IMR-90 (cell line): ENCODE results near the gene MORC2. TPM values are rescaled to one million over a fixed set of nuclear protein-coding genes. Genes with fewer than 3 reads are reported as not detected.

Experiments used
- ATAC-seq: fragments of 200-7000 bp; cut with Tn5 transposase; 2 replicates; pipeline ENCODE4 v1.9.1; 2020; ENCODE audit warnings: low read depth, mild to moderate bottlenecking, moderate library complexity
- BruUV-seq: library from RNA; stranded (reverse); fragments of 400-500 nt; replicated peaks from 2 replicates; lab custom pipeline; 2021; lab: Mats Ljungman, UMichigan
- CTCF ChIA-PET: fragments of 300-600 bp; formaldehyde crosslinking; extraction: SDS; loops from one replicate; lab custom pipeline; 2021; ENCODE audit warnings: antibody characterized with exemption; lab: Yijun Ruan, JAX
- POLR2A ChIA-PET: fragments of 300-600 bp; sonication (Branson Sonifier 250); formaldehyde crosslinking; loops from one replicate; lab custom pipeline; 2022; ENCODE audit warnings: antibody characterized with exemption; ENCODE audit not compliant: unreplicated experiment; lab: Charles Lee
- DNase-seq: peaks from one replicate; pipeline ENCODE4 v3.0.0; 2013
- H2AFZ ChIP-seq: replicated peaks from 2 replicates; pipeline ENCODE3; 2013; ENCODE audit warnings: low read length, mild to moderate bottlenecking; ENCODE audit not compliant: poor library complexity
- H2AK5ac ChIP-seq: 2 replicates; pipeline ENCODE4 v1.6.1; 2013; ENCODE audit warnings: low read depth, low read length, inconsistent platforms
- H2AK9ac ChIP-seq: replicated peaks from 2 replicates; pipeline ENCODE3; 2013; ENCODE audit warnings: mild to moderate bottlenecking, low read depth, low read length, moderate library complexity; ENCODE audit not compliant: poor library complexity
- H2BK120ac ChIP-seq: 2 replicates; pipeline ENCODE4 v1.6.1; 2013; ENCODE audit warnings: low read depth, low read length, inconsistent platforms
- H2BK15ac ChIP-seq: 3 replicates; pipeline ENCODE4 v1.6.1; 2013; ENCODE audit warnings: low read depth, low read length, inconsistent platforms
- H2BK20ac ChIP-seq: 2 replicates; pipeline ENCODE4 v1.6.1; 2013; ENCODE audit warnings: low read depth, mild to moderate bottlenecking, inconsistent platforms, low read length, moderate library complexity
- H2BK5ac ChIP-seq: 2 replicates; pipeline ENCODE4 v1.6.1; 2013; ENCODE audit warnings: mild to moderate bottlenecking, low read depth, low read length, inconsistent platforms; ENCODE audit not compliant: poor library complexity, severe bottlenecking
- H3K14ac ChIP-seq: replicated peaks from 2 replicates; pipeline ENCODE4 v1.6.1; 2013; ENCODE audit warnings: low read depth, low read length, inconsistent platforms
- H3K18ac ChIP-seq: 2 replicates; pipeline ENCODE4 v1.6.1; 2013; ENCODE audit warnings: low read depth, low read length, control low read depth
- H3K23ac ChIP-seq: 2 replicates; pipeline ENCODE4 v1.6.1; 2013; ENCODE audit warnings: low read depth, low read length, inconsistent platforms
- H3K27ac ChIP-seq: 2 replicates; pipeline ENCODE4 v1.5.1; 2013; ENCODE audit warnings: mild to moderate bottlenecking, control low read depth, low read length; ENCODE audit not compliant: insufficient read depth
- H3K27me3 ChIP-seq: 2 replicates; pipeline ENCODE4 v1.6.1; 2013; ENCODE audit warnings: low read length; ENCODE audit not compliant: control insufficient read depth, insufficient read depth
- H3K36me3 ChIP-seq: 2 replicates; pipeline ENCODE4 v1.6.1; 2013; ENCODE audit warnings: low read length, mixed read lengths; ENCODE audit not compliant: control insufficient read depth, insufficient read depth
- H3K4ac ChIP-seq: 2 replicates; pipeline ENCODE4 v1.6.1; 2013; ENCODE audit warnings: low read depth, low read length, inconsistent platforms
- H3K4me1 ChIP-seq: 2 replicates; pipeline ENCODE4 v1.6.1; 2013; ENCODE audit warnings: low read length, mixed read lengths; ENCODE audit not compliant: control insufficient read depth, insufficient read depth
- H3K4me2 ChIP-seq: 2 replicates; pipeline ENCODE4 v1.6.1; 2013; ENCODE audit warnings: low read depth, mild to moderate bottlenecking, control low read depth, low read length, moderate library complexity
- H3K4me3 ChIP-seq: 2 replicates; pipeline ENCODE4 v1.5.1; 2013; ENCODE audit warnings: low read depth, mild to moderate bottlenecking, control low read depth, low read length, moderate library complexity; ENCODE audit not compliant: insufficient read depth
- H3K56ac ChIP-seq: 2 replicates; pipeline ENCODE4 v1.6.1; 2013; ENCODE audit warnings: low read length, inconsistent platforms; ENCODE audit not compliant: insufficient read depth; ENCODE audit errors: extremely low read depth
- H3K79me1 ChIP-seq, 2 experiments: 2 replicates each; pipeline ENCODE4 v1.6.1; 2013; ENCODE audit warnings: low read length in 2 of 2, inconsistent platforms in 1 of 2, low read depth in 1 of 2
- H3K9ac ChIP-seq: 2 replicates; pipeline ENCODE4 v1.6.1; 2013; ENCODE audit warnings: low read depth, low read length, control low read depth
- H3K9me1 ChIP-seq: 2 replicates; pipeline ENCODE4 v1.6.1; 2013; ENCODE audit warnings: low read length, inconsistent platforms; ENCODE audit not compliant: insufficient read depth
- H3K9me3 ChIP-seq: 2 replicates; pipeline ENCODE4 v1.6.1; 2013; ENCODE audit warnings: low read length; ENCODE audit not compliant: control insufficient read depth, insufficient read depth
- H4K20me1 ChIP-seq: 2 replicates; pipeline ENCODE4 v1.6.1; 2013; ENCODE audit warnings: low read length, inconsistent platforms; ENCODE audit not compliant: insufficient read depth
- H4K5ac ChIP-seq: 2 replicates; pipeline ENCODE4 v1.6.1; 2013; ENCODE audit warnings: mild to moderate bottlenecking, low read depth, low read length, control low read depth
- H4K8ac ChIP-seq, 2 experiments: 2 replicates each; pipeline ENCODE4 v1.6.1; 2013; ENCODE audit warnings: low read depth in 2 of 2, low read length in 2 of 2, control low read depth in 1 of 2, inconsistent platforms in 1 of 2
- H4K91ac ChIP-seq: 2 replicates; pipeline ENCODE4 v1.6.1; 2013; ENCODE audit warnings: low read depth, low read length, inconsistent platforms; ENCODE audit not compliant: insufficient read depth
- BHLHE40 ChIP-seq: fragments of 150-350 bp; IDR thresholded peaks from 2 replicates; pipeline ENCODE4 v1.6.1; 2016; ENCODE audit warnings: mild to moderate bottlenecking, low read depth, low read length
- CEBPB ChIP-seq: IDR thresholded peaks from 2 replicates; pipeline ENCODE4 v1.6.1; 2012; ENCODE audit warnings: low read depth, low read length, improper control_type of control experiment
- CHD1 ChIP-seq: IDR thresholded peaks from 2 replicates; pipeline ENCODE4 v1.6.1; 2012; ENCODE audit warnings: low read depth, low read length, improper control_type of control experiment
- FOS ChIP-seq: fragments of 150-350 bp; IDR thresholded peaks from 2 replicates; pipeline ENCODE4 v1.6.1; 2016; ENCODE audit warnings: low read depth, low read length
- MAFK ChIP-seq: IDR thresholded peaks from 2 replicates; pipeline ENCODE4 v1.6.1; 2012; ENCODE audit warnings: low read depth, low read length, improper control_type of control experiment
- MAZ ChIP-seq: IDR thresholded peaks from 2 replicates; pipeline ENCODE4 v1.6.1; 2012; ENCODE audit warnings: low read depth, mild to moderate bottlenecking, low read length, improper control_type of control experiment, moderate library complexity, borderline replicate concordance
- MXI1 ChIP-seq: IDR thresholded peaks from 2 replicates; pipeline ENCODE4 v1.6.1; 2012; ENCODE audit warnings: low read depth, mild to moderate bottlenecking, low read length, moderate library complexity, borderline replicate concordance
- NFE2L2 ChIP-seq: fragments of 150-350 bp; IDR thresholded peaks from 2 replicates; pipeline ENCODE4 v1.6.1; 2016; ENCODE audit warnings: low read depth, mild to moderate bottlenecking, low read length
- POLR2A ChIP-seq: IDR thresholded peaks from 2 replicates; pipeline ENCODE4 v1.6.1; 2012; ENCODE audit warnings: mild to moderate bottlenecking, low read depth, low read length
- RAD21 ChIP-seq: IDR thresholded peaks from 2 replicates; pipeline ENCODE4 v1.6.1; 2012; ENCODE audit warnings: low read length, improper control_type of control experiment
- RCOR1 ChIP-seq: IDR thresholded peaks from 2 replicates; pipeline ENCODE4 v1.6.1; 2012; ENCODE audit warnings: mild to moderate bottlenecking, low read length, improper control_type of control experiment; ENCODE audit not compliant: insufficient replicate concordance
- RFX5 ChIP-seq: IDR thresholded peaks from 2 replicates; pipeline ENCODE4 v1.8.0; 2012; ENCODE audit warnings: low read depth, mild to moderate bottlenecking, low read length, moderate library complexity
- SMC3 ChIP-seq: fragments of 150-350 bp; IDR thresholded peaks from 2 replicates; pipeline ENCODE4 v1.6.1; 2016; ENCODE audit warnings: low read depth, mild to moderate bottlenecking, antibody characterized with exemption, low read length, moderate library complexity
- WGBS, 2 experiments: methylation state at CpG; one replicate each; pipeline versions ENCODE4 v1.1.5 to v1.1.7; 2013; ENCODE audit warnings: missing lambda C conversion rate in 2 of 2; ENCODE audit not compliant: insufficient read length in 1 of 2; ENCODE audit errors: extremely low coverage in 2 of 2; 5-methylcytosine and 5-hydroxymethylcytosine counted together
- dilution Hi-C: fragments of 300-500 bp; cut with HindIII; formaldehyde crosslinking; loops from one replicate; pipeline ENCODE4 v1.14.3; 2018; ENCODE audit warnings: low sequenced_read_pairs; ENCODE audit not compliant: unreplicated experiment
- in situ Hi-C: fragments of 300-500 bp; cut with MboI; formaldehyde crosslinking; loops from 3 replicates; pipeline ENCODE4 v1.14.3; 2019; ENCODE audit warnings: low sequenced_read_pairs, inconsistent platforms, mixed read lengths
- intact Hi-C: fragments of 100-400 bp; cut with micrococcal nuclease; formaldehyde crosslinking; loops from 2 replicates; pipeline ENCODE4 v1.10.0; 2022
- polyA plus RNA-seq, 3 experiments: library from polyadenylated mRNA; depleted of rRNA; stranded (reverse); fragments of >200 nt; gene quantifications; 2 replicates each; pipeline ENCODE4 v1.2.3, GENCODE V29; 2012; ENCODE audit warnings: low replicate concordance in 1 of 3
- total RNA-seq: library from RNA; depleted of rRNA; stranded (reverse); fragments of >200 nt; gene quantifications from 2 replicates; pipeline ENCODE4 v1.2.3, GENCODE V29; 2012
- TF ChIP-seq, protein P1 (sequence below): fragments of 150-350 bp; IDR thresholded peaks from 2 replicates; pipeline ENCODE4 v1.6.1; 2017; ENCODE audit warnings: mild to moderate bottlenecking, antibody characterized with exemption, low read length, low read depth
- TF ChIP-seq, protein P2 (sequence below): conservative IDR thresholded peaks from 2 replicates; pipeline ENCODE4 v1.5.1; 2012; ENCODE audit warnings: mild to moderate bottlenecking, low read depth, low read length, improper control_type of control experiment
- TF ChIP-seq, protein P3 (sequence below): fragments of 150-350 bp; IDR thresholded peaks from 2 replicates; pipeline ENCODE4 v1.6.1; 2016; ENCODE audit warnings: low read depth, mild to moderate bottlenecking, low read length, moderate library complexity, borderline replicate concordance

MORC2 gene
- total and polyA plus RNA-seq, 2 of the 4 experiments (the other 2 are of a cell fraction), result 15.8 to 24.7 TPM

DNA sequence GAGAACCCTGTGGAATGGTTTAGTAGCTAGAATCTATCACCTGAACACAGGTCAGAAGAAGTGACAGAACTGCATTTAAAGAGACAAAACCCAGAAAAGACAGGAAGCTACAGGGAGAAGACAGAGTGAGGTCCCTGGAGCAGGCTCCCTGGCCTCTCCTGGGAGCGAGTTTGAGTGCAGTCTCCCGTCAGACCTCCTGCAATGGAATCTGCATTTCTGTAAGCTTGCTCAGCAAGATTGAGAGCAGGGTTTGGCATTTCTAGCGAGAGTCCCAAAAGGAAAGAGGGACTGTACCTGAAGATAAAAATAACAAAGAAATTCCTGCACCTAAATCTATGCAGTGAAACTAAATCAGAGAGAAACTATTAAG is 74.2 kb downstream of the MORC2 start:
- Histone ChIP-seq H3K4me2 (no peak overlapping the region), H3K14ac (no peak overlapping the region), H2BK5ac (no peak overlapping the region), H2BK120ac (no peak overlapping the region), H3K9ac (no peak overlapping the region), H3K79me1 (no peaks in the 10 kb centered on the region), H4K8ac (no peak overlapping the region), H3K36me3 (no peaks in the 10 kb centered on the region), H2BK15ac (no peak overlapping the region), H4K5ac (no peak overlapping the region), H3K4ac (no peak overlapping the region), H3K27ac (no peak overlapping the region), H2AFZ (no peak overlapping the region), H4K91ac (no peak overlapping the region), H3K9me3 (peaks cover 3% of the 10 kb centered on the region), H3K27me3 (no peaks in the 10 kb centered on the region), H3K4me3 (no peak overlapping the region), H2AK9ac (no peak overlapping the region), H2AK5ac (no peak overlapping the region), H3K23ac (no peak overlapping the region), H3K4me1 (no peaks in the 10 kb centered on the region), H4K20me1 (0 out of 2 replicates have a peak, but pooled peaks cover 3% of the 10 kb centered on the region), H3K56ac (no peak overlapping the region), H3K18ac (no peak overlapping the region), H3K9me1 (no peaks in the 10 kb centered on the region), H2BK20ac (no peak overlapping the region)
- POLR2A ChIA-PET, result no interaction called here
- intact Hi-C loops, result no loop called here
- no peak for ATAC-seq
- in situ Hi-C loops, result no loop called here
- dilution Hi-C loops, result no loop called here
- TF ChIP-seq, protein P1, sequence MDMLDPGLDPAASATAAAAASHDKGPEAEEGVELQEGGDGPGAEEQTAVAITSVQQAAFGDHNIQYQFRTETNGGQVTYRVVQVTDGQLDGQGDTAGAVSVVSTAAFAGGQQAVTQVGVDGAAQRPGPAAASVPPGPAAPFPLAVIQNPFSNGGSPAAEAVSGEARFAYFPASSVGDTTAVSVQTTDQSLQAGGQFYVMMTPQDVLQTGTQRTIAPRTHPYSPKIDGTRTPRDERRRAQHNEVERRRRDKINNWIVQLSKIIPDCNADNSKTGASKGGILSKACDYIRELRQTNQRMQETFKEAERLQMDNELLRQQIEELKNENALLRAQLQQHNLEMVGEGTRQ, result no peak
- TF ChIP-seq SMC3, result no peak
- no peak for TF ChIP-seq MXI1
- TF ChIP-seq CEBPB, result no peak
- TF ChIP-seq BHLHE40, result no peak
- TF ChIP-seq, protein P2, sequence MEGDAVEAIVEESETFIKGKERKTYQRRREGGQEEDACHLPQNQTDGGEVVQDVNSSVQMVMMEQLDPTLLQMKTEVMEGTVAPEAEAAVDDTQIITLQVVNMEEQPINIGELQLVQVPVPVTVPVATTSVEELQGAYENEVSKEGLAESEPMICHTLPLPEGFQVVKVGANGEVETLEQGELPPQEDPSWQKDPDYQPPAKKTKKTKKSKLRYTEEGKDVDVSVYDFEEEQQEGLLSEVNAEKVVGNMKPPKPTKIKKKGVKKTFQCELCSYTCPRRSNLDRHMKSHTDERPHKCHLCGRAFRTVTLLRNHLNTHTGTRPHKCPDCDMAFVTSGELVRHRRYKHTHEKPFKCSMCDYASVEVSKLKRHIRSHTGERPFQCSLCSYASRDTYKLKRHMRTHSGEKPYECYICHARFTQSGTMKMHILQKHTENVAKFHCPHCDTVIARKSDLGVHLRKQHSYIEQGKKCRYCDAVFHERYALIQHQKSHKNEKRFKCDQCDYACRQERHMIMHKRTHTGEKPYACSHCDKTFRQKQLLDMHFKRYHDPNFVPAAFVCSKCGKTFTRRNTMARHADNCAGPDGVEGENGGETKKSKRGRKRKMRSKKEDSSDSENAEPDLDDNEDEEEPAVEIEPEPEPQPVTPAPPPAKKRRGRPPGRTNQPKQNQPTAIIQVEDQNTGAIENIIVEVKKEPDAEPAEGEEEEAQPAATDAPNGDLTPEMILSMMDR, result no peak
- TF ChIP-seq MAZ, result no peak
- TF ChIP-seq RFX5, result no peak
- no peak for TF ChIP-seq RAD21
- no peak for TF ChIP-seq NFE2L2
- TF ChIP-seq CHD1, result no peak
- TF ChIP-seq, protein P3, sequence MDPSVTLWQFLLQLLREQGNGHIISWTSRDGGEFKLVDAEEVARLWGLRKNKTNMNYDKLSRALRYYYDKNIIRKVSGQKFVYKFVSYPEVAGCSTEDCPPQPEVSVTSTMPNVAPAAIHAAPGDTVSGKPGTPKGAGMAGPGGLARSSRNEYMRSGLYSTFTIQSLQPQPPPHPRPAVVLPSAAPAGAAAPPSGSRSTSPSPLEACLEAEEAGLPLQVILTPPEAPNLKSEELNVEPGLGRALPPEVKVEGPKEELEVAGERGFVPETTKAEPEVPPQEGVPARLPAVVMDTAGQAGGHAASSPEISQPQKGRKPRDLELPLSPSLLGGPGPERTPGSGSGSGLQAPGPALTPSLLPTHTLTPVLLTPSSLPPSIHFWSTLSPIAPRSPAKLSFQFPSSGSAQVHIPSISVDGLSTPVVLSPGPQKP, result no peak
- TF ChIP-seq FOS, result no peak
- TF ChIP-seq POLR2A, result no peak
- no peak for TF ChIP-seq RCOR1
- no peak for TF ChIP-seq MAFK
- WGBS, 2 experiments, result no CpG with 5 or more reads among the region's 3 CpGs
- CTCF ChIA-PET, result interaction anchor here (0.6 to 0.9 kb wide), 2 partner anchors 10 to 290 kb away, joined by 3 read pairs; no protein-coding TSS in a partner anchor
- DNase-seq, result no peak
- BruUV-seq, result no TSS peak
